Brain microvascular endothelial cell (primary cell): Measurements from ENCODE around the gene RBPJL.

Experiments used
- DNase-seq: peaks from one replicate; pipeline ENCODE4 v3.0.0-alpha.2; 2020
- H3K27ac ChIP-seq: fragments of 250-450 bp; sonication (Bioruptor Pico); 2 replicates; pipeline ENCODE4 v1.5.1; 2020; ENCODE audit warnings: mild to moderate bottlenecking, moderate library complexity
- H3K27me3 ChIP-seq: fragments of 250-450 bp; sonication (Bioruptor Pico); replicated peaks from 2 replicates; pipeline ENCODE4 v1.5.1; 2020; ENCODE audit warnings: mild to moderate bottlenecking
- H3K36me3 ChIP-seq: fragments of 250-450 bp; sonication (Bioruptor Pico); replicated peaks from 2 replicates; pipeline ENCODE4 v1.5.1; 2020; ENCODE audit warnings: mild to moderate bottlenecking
- H3K4me3 ChIP-seq: 2 replicates; pipeline ENCODE4 v1.5.1; 2011; ENCODE audit warnings: low read depth, mild to moderate bottlenecking, control low read depth, low read length, moderate library complexity
- in situ Hi-C: cut with HindIII; loops from 2 replicates; pipeline ENCODE4 v1.10.0; 2017; ENCODE audit warnings: low sequenced_read_pairs, low pct_ligation_motif_present
- TF ChIP-seq, protein P1 (sequence below): IDR thresholded peaks from 2 replicates; pipeline ENCODE4 v1.5.1; 2011; ENCODE audit warnings: low read depth, mild to moderate bottlenecking, moderate library complexity, low read length, control low read depth, inconsistent platforms; ENCODE audit errors: missing control alignments

Gene RBPJL

DNA sequence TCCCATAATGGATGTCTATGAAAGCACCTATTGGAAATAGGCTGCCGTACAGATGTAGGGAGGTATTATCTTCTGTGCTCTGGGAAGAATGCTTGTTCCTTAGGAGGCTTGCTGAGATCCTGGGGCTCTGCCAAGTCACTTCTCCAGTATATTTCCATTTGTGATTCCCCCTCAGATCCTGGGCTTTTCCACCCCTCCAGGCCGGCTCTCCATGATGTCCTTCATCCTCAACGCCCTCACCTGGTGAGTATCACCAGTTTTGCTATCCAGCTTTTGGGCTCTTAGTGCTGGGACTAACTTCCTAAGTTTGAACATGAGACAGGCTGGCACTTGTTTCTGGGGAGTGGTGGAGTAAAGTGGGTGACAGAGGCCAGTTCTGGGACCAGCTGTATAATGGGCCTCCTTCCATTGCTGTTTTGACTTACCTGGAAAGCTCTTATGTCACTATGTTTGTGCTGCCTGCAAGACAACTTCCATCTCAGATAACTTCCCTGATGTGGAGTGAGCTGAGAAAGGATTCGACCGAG, 58.9 kb downstream of the RBPJL start:
- TF ChIP-seq, protein P1, sequence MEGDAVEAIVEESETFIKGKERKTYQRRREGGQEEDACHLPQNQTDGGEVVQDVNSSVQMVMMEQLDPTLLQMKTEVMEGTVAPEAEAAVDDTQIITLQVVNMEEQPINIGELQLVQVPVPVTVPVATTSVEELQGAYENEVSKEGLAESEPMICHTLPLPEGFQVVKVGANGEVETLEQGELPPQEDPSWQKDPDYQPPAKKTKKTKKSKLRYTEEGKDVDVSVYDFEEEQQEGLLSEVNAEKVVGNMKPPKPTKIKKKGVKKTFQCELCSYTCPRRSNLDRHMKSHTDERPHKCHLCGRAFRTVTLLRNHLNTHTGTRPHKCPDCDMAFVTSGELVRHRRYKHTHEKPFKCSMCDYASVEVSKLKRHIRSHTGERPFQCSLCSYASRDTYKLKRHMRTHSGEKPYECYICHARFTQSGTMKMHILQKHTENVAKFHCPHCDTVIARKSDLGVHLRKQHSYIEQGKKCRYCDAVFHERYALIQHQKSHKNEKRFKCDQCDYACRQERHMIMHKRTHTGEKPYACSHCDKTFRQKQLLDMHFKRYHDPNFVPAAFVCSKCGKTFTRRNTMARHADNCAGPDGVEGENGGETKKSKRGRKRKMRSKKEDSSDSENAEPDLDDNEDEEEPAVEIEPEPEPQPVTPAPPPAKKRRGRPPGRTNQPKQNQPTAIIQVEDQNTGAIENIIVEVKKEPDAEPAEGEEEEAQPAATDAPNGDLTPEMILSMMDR = no peak
- Histone ChIP-seq H3K27me3 (no peaks in the 10 kb centered on the region), H3K4me3 (no peak overlapping the region), H3K36me3 (peaks cover 30% of the 10 kb centered on the region), H3K27ac (no peak overlapping the region)
- in situ Hi-C loops = no loop called here
- DNase-seq = no peak

DNA sequence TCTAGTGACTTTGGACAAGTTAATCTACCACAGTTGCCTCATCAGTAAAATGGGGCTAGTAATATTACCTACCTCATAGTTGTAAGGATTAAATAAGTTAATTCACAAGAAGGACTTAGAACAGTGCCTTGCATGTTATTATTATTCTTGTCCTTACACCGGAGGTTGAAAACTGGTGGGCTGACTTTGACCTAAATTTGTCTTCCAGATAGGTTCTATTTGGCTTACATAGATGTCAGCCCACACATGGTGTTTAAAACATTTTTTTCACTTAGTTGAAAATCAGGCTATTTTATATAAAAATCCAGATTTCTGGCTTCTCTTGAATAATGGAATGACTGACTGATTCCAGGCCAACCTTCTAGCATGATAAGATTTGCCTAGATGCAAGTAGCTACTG, 59.6 kb downstream of the RBPJL start:
- DNase-seq = no peak
- no peak overlapping the region for H3K4me3 ChIP-seq
- TF ChIP-seq, protein P1 = no peak
- in situ Hi-C loops = no loop called here
- H3K36me3 ChIP-seq = peaks cover 30% of the 10 kb centered on the region
- H3K27me3 ChIP-seq = no peaks in the 10 kb centered on the region
- H3K27ac ChIP-seq = no peak overlapping the region

DNA sequence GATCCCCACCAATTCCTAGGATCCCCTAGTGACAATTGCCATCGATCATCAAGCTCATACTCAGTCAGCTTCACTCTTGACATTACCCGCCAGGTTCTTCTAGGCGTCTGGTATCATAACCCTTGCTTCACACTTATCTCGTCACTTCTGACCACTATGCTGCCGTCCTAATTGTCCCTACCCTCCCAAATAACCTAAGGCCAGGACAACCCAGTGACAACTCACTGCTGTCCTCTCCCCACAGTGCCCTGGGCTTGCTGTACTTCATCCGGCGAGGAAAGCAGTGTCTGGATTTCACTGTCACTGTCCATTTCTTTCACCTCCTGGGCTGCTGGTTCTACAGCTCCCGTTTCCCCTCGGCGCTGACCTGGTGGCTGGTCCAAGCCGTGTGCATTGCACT, 60.0 kb downstream of the RBPJL start:
- in situ Hi-C loops = no loop called here
- Histone ChIP-seq H3K36me3 (peaks cover 30% of the 10 kb centered on the region), H3K27me3 (no peaks in the 10 kb centered on the region), H3K27ac (no peak overlapping the region), H3K4me3 (no peak overlapping the region)
- no peak for DNase-seq
- TF ChIP-seq, protein P1 = no peak

DNA sequence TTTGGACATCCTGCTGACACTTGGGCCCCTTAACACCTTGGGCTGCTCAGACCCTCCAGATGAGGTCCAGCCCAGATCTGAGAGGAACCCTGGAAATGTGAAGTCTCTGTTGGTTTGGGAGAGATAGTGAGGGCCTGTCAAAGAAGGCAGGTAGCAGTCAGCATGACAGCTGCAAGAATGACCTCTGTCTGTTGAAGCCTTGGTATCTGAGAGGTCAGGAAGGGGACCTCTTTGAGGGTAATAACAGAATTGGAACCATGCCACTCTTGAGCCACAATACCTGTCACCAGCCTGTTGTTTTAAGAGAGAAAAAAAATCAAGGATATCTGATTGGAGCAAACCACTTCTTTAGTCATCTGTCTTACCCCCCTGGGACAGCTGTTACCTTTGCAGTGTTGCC, 60.5 kb downstream of the RBPJL start:
- DNase-seq = no peak
- peaks cover 30% of the 10 kb centered on the region for H3K36me3 ChIP-seq
- in situ Hi-C loops = no loop called here
- H3K4me3 ChIP-seq = no peak overlapping the region
- no peak overlapping the region for H3K27ac ChIP-seq
- H3K27me3 ChIP-seq = no peaks in the 10 kb centered on the region
- TF ChIP-seq, protein P1 = no peak
